A549 (cell line): ENCODE data around the gene CORO2B. TPM values are rescaled to one million over a fixed set of nuclear protein-coding genes. Genes with fewer than 3 reads are reported as not detected.

ENCODE experiments used
- ATAC-seq, 2 experiments: fragments of 200-7000 bp in 1 of 2; fragments of >200 bp in 1 of 2; cut with Nextera tagmentation in 1 of 2; cut with Tn5 transposase in 1 of 2; 3 replicates each; pipeline versions ENCODE4 v1.8.0 to v1.9.1; 2018 to 2020; ENCODE audit warnings: mild to moderate bottlenecking in 1 of 2, moderate library complexity in 1 of 2
- CTCF ChIA-PET: fragments of 300-600 bp; sonication (Branson Sonifier 250); formaldehyde crosslinking; extraction: SDS; loops from one replicate; lab custom pipeline; 2021; ENCODE audit warnings: antibody characterized with exemption, inconsistent platforms; lab: Yijun Ruan, JAX
- POLR2A ChIA-PET: fragments of 350-600 bp; formaldehyde crosslinking; extraction: SDS; loops from one replicate; lab custom pipeline; 2021; ENCODE audit warnings: antibody characterized with exemption, inconsistent platforms; lab: Yijun Ruan, JAX
- DNase-seq, 2 experiments: peaks; one replicate each; pipeline versions ENCODE4 v3.0.0 to v3.0.0-alpha.2; 2011 to 2016; ENCODE audit warnings: low read depth in 1 of 2, low spot score in 1 of 2
- FAIRE-seq: peaks from 2 replicates; lab custom pipeline; 2011; peaks lifted over from hg19 to GRCh38; lab: Jason Lieb, UNC
- H3K27ac ChIP-seq, 2 experiments: fragments of >200 bp; sonication (Bioruptor Twin); formaldehyde crosslinking; 3 replicates each; pipeline ENCODE4 v1.5.1; 2016 to 2017
- H3K4me1 ChIP-seq: fragments of >200 bp; sonication (Bioruptor Twin); formaldehyde crosslinking; 3 replicates; pipeline ENCODE4 v1.6.1; 2016
- H3K4me2 ChIP-seq: fragments of >200 bp; sonication (Bioruptor Twin); formaldehyde crosslinking; 3 replicates; pipeline ENCODE4 v1.6.1; 2016
- H3K4me3 ChIP-seq: fragments of >200 bp; sonication (Bioruptor Twin); formaldehyde crosslinking; 3 replicates; pipeline ENCODE4 v1.5.1; 2016
- H3K9me3 ChIP-seq: fragments of >200 bp; sonication (Bioruptor Twin); formaldehyde crosslinking; 3 replicates; pipeline ENCODE4 v1.6.1; 2016
- BHLHE40 ChIP-seq: IDR thresholded peaks from 2 replicates; pipeline ENCODE4 v1.6.1; 2012; ENCODE audit warnings: low read depth, low read length, inconsistent platforms
- CEBPB ChIP-seq, 2 experiments: fragments of >200 bp in 1 of 2; sonication (Bioruptor Twin) in 1 of 2; formaldehyde crosslinking in 1 of 2; IDR thresholded peaks; 2 replicates each; pipeline ENCODE4 v1.6.1; 2012 to 2016
- CHD4 ChIP-seq: fragments of 200-600 bp; sonication (generic); IDR thresholded peaks from 2 replicates; pipeline ENCODE4 v1.6.1; 2016; ENCODE audit warnings: antibody characterized with exemption, mild to moderate bottlenecking, borderline replicate concordance
- EHMT2 ChIP-seq: fragments of 200-600 bp; sonication (generic); IDR thresholded peaks from 2 replicates; pipeline ENCODE4 v1.6.1; 2016; ENCODE audit warnings: antibody characterized with exemption, low read depth, mild to moderate bottlenecking, moderate library complexity
- EP300 ChIP-seq, 2 experiments: fragments of >200 bp; sonication (Bioruptor Twin); formaldehyde crosslinking; IDR thresholded peaks; 2 replicates in 1 of 2; 3 replicates in 1 of 2; pipeline ENCODE4 v1.6.1; 2016 to 2017
- FOSL2 ChIP-seq, 2 experiments: fragments of 450-650 bp in 1 of 2; fragments of >200 bp in 1 of 2; sonication (Bioruptor Twin) in 1 of 2; formaldehyde crosslinking; IDR thresholded peaks; 2 replicates each; pipeline versions ENCODE4 v1.5.0 to v1.6.1; 2016 to 2020; ENCODE audit warnings: mild to moderate bottlenecking in 1 of 2, moderate library complexity in 1 of 2
- HEYL ChIP-seq: fragments of 250-450 bp; sonication (Bioruptor Pico); IDR thresholded peaks from 2 replicates; pipeline ENCODE4 v1.8.0; 2021; ENCODE audit warnings: mild to moderate bottlenecking, moderate library complexity
- HOXB13 ChIP-seq: fragments of 250-450 bp; sonication (Bioruptor Pico); IDR thresholded peaks from 2 replicates; pipeline ENCODE4 v1.5.0; 2020; ENCODE audit warnings: low read depth, mild to moderate bottlenecking, moderate library complexity
- HOXB5 ChIP-seq: fragments of 250-450 bp; sonication (Bioruptor Pico); IDR thresholded peaks from 2 replicates; pipeline ENCODE4 v1.5.0; 2020; ENCODE audit warnings: mild to moderate bottlenecking, moderate library complexity
- JUNB ChIP-seq: fragments of >200 bp; sonication (Bioruptor Twin); formaldehyde crosslinking; IDR thresholded peaks from 2 replicates; pipeline ENCODE4 v1.6.1; 2016
- KDM5A ChIP-seq: fragments of 200-600 bp; sonication (generic); IDR thresholded peaks from 2 replicates; pipeline ENCODE4 v1.6.1; 2016; ENCODE audit warnings: antibody characterized with exemption, mild to moderate bottlenecking
- MYC ChIP-seq: IDR thresholded peaks from 2 replicates; pipeline ENCODE4 v1.6.1; 2012; ENCODE audit warnings: mild to moderate bottlenecking, inconsistent platforms, low read length, improper control_type of control experiment, borderline replicate concordance
- NFE2L2 ChIP-seq: fragments of 150-350 bp; conservative IDR thresholded peaks from 2 replicates; pipeline ENCODE4 v1.6.1; 2014; ENCODE audit warnings: low read length
- NR3C1 ChIP-seq: fragments of >200 bp; sonication (Bioruptor Twin); formaldehyde crosslinking; IDR thresholded peaks from 3 replicates; pipeline ENCODE4 v1.6.1; 2017
- PHF8 ChIP-seq: fragments of 200-600 bp; sonication (generic); IDR thresholded peaks from 2 replicates; pipeline ENCODE4 v1.6.1; 2016; ENCODE audit warnings: low read depth, mild to moderate bottlenecking, antibody characterized with exemption, moderate library complexity, borderline replicate concordance
- RARB ChIP-seq: fragments of 250-450 bp; sonication (Bioruptor Pico); IDR thresholded peaks from 2 replicates; pipeline ENCODE4 v1.8.0; 2021; ENCODE audit warnings: mild to moderate bottlenecking, moderate library complexity
- RNF2 ChIP-seq: fragments of 200-600 bp; sonication (generic); IDR thresholded peaks from 2 replicates; pipeline ENCODE4 v1.6.1; 2016; ENCODE audit warnings: low read depth, mild to moderate bottlenecking, antibody characterized with exemption, moderate library complexity, borderline replicate concordance
- SMC3 ChIP-seq: fragments of >200 bp; sonication (Bioruptor Twin); formaldehyde crosslinking; IDR thresholded peaks from 3 replicates; pipeline ENCODE4 v1.6.1; 2018; ENCODE audit warnings: inconsistent platforms
- WGBS: methylation state at CpG from one replicate; pipeline ENCODE4 v1.1.6; 2017; ENCODE audit errors: missing lambda C conversion rate; 5-methylcytosine and 5-hydroxymethylcytosine counted together
- polyA plus RNA-seq, 4 experiments: library from polyadenylated mRNA; depleted of rRNA in 3 of 4; stranded (reverse); fragments of >200 nt; fragmentation: RNase III in 1 of 4; extraction: RNeasy Plus Mini Kit Qiagen cat#74134 plus additional on column Dnase treatment in 1 of 4; gene quantifications; 2 replicates in 3 of 4; 3 replicates in 1 of 4; pipeline ENCODE4 v1.2.3, GENCODE V29; 2011 to 2017
- TF ChIP-seq, protein P1 (sequence below): fragments of 250-450 bp; sonication (Bioruptor Pico); IDR thresholded peaks from 2 replicates; pipeline ENCODE4 v1.5.0; 2020; ENCODE audit warnings: low read depth, mild to moderate bottlenecking, moderate library complexity
- TF ChIP-seq, protein P2 (sequence below): fragments of 450-650 bp; IDR thresholded peaks from 2 replicates; pipeline ENCODE4 v1.6.1; 2014; ENCODE audit warnings: antibody characterized with exemption

CORO2B gene
- polyA plus RNA-seq, 2 of the 4 experiments (the other 2 are of a cell fraction) = 2.0 to 2.3 TPM

DNA sequence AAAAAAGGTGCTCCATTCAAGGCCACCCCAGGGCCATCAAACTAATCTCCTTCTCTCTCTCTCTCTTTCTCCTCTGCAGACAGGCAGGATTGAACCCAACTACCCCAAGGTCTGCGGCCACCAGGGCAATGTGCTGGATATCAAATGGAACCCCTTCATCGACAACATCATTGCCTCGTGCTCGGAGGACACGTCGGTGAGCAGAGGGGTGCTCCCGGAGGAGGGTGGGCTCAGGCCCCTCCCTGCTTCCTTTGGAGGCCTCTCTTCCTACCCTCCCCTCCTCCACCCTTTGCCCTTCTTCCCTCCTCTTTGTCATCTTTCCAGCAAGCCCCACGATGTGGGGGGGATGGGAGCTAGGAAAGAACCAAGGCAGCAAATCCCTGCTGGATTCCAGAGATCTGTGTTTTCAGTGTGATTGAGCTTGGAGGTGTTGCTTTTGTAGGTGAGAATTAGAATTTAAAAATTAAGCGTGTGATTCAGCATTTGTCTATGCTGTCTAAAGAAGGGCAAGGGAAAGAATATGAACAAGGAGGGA is 116.3 kb downstream of the CORO2B start:
- no peak for FAIRE-seq
- H3K4me3 ChIP-seq = no peak overlapping the region
- no peak for TF ChIP-seq JUNB
- no peak for TF ChIP-seq PHF8
- WGBS = 84% methylated on average over 9 of the region's 9 CpGs
- no peaks in the 10 kb centered on the region for H3K9me3 ChIP-seq
- no peak overlapping the region for H3K4me2 ChIP-seq
- ATAC-seq = no peak
- no peak overlapping the region for H3K27ac ChIP-seq
- no peak for DNase-seq
- no peaks in the 10 kb centered on the region for H3K4me1 ChIP-seq
- ChIA-PET CTCF (interaction anchor here (0.6 to 5.5 kb wide), 6 partner anchors 20 to 230 kb away, joined by 3 to 29 read pairs (median 4); no protein-coding TSS in a partner anchor), POLR2A (no interaction called here)

GRCh38 chr15:68696414-68697363 is 117.9 kb downstream of the CORO2B start:
- ATAC-seq (no peak), DNase-seq (no peak), FAIRE-seq (no peak)
- TF ChIP-seq SMC3 (no peak), PHF8 (no peak), MYC (no peak), FOSL2 (IDR thresholded peaks at IDR 0.05) (no peak), FOSL2 (CRISPR knock-in tag; IDR thresholded peaks at IDR 0.05) (no peak), HEYL (CRISPR knock-in tag) (no peak), RNF2 (no peak), NR3C1 (no peak), KDM5A (no peak), CHD4 (no peak), HOXB5 (CRISPR knock-in tag) (no peak), JUNB (no peak), RARB (no peak), BHLHE40 (no peak), NFE2L2 (no peak), EP300 (IDR thresholded peaks at IDR 0.05) (no peak), CEBPB (IDR thresholded peaks at IDR 0.05) (no peak), HOXB13 (CRISPR knock-in tag) (no peak), EHMT2 (no peak)
- TF ChIP-seq, protein P1, sequence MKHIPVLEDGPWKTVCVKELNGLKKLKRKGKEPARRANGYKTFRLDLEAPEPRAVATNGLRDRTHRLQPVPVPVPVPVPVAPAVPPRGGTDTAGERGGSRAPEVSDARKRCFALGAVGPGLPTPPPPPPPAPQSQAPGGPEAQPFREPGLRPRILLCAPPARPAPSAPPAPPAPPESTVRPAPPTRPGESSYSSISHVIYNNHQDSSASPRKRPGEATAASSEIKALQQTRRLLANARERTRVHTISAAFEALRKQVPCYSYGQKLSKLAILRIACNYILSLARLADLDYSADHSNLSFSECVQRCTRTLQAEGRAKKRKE (CRISPR knock-in tag) = no peak
- TF ChIP-seq, protein P2, sequence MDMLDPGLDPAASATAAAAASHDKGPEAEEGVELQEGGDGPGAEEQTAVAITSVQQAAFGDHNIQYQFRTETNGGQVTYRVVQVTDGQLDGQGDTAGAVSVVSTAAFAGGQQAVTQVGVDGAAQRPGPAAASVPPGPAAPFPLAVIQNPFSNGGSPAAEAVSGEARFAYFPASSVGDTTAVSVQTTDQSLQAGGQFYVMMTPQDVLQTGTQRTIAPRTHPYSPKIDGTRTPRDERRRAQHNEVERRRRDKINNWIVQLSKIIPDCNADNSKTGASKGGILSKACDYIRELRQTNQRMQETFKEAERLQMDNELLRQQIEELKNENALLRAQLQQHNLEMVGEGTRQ = no peak
- ChIA-PET CTCF (interaction anchor here (0.6 to 5.5 kb wide), 7 partner anchors 11 to 142 kb away, joined by 3 to 29 read pairs (median 4); no protein-coding TSS in a partner anchor), POLR2A (interaction anchor here (0.7 kb wide), 1 partner anchor 337 kb away, joined by 3 read pairs; no protein-coding TSS in a partner anchor)
- no peaks in the 10 kb centered on the region for H3K9me3 ChIP-seq
- H3K4me1 ChIP-seq = no peaks in the 10 kb centered on the region
- no peak overlapping the region for H3K4me2 ChIP-seq
- WGBS = 60% methylated on average over 8 of the region's 8 CpGs
- H3K4me3 ChIP-seq = no peak overlapping the region
- no peak overlapping the region for H3K27ac ChIP-seq
